ENCODE results near the gene PORCN.

Gene PORCN

GRCh38 chrX:48539345-48540027, 30.7 kb downstream of the PORCN start, which contains the start of gene TBC1D25:
TBC1D25 (plus strand) TSS chrX:48539714; CDS start chrX:48539798, 84 bp downstream.
- H3K4me1 ChIP-seq (ENCODE audit: control insufficient read depth, low read depth, low read length) = no peaks in the 10 kb centered on the region
- no peak within 1 kb of the TSS for H3K27ac ChIP-seq (ENCODE audit: low read depth, low read length)
- H3K4me2 ChIP-seq (ENCODE audit: low read length) = peak within 1 kb of the TSS; percentile 42
- H3K79me1 ChIP-seq (ENCODE audit: low read length) = no peaks in the 10 kb centered on the region
- peak; percentile 99 for DNase-seq
- WGBS (ENCODE audit: extremely low coverage, insufficient coverage, low lambda C conversion rate) = no CpG with 5 or more reads among the region's 59 CpGs
- H2BK5ac ChIP-seq (ENCODE audit: low read length) = no peak within 1 kb of the TSS
- no peak within 1 kb of the TSS for H2BK15ac ChIP-seq (replicated peaks; ENCODE audit: low read depth)
- peak within 1 kb of the TSS; percentile 64 for H3K9ac ChIP-seq (ENCODE audit: low read length)
- H2BK120ac ChIP-seq (ENCODE audit: low read depth, low read length) = no peak within 1 kb of the TSS
- H3K36me3 ChIP-seq (ENCODE audit: control insufficient read depth, insufficient read depth, low read length) = no peaks in the 10 kb centered on the region
- peak within 1 kb of the TSS; percentile 58 for H3K4me3 ChIP-seq (ENCODE audit: low read length)
- no peak within 1 kb of the TSS for H4K5ac ChIP-seq (ENCODE audit: low read length)
- no peak within 1 kb of the TSS for H3K18ac ChIP-seq (ENCODE audit: low read length)
- no peak within 1 kb of the TSS for H4K8ac ChIP-seq (ENCODE audit: low read depth, low read length)
- H3K27me3 ChIP-seq (ENCODE audit: insufficient read depth, low read length, poor library complexity) = no peaks in the 10 kb centered on the region
- no peaks in the 10 kb centered on the region for H3K79me2 ChIP-seq (ENCODE audit: control insufficient read depth, insufficient read depth, low read length)
- H3K56ac ChIP-seq (ENCODE audit: low read length) = peak within 1 kb of the TSS; percentile 86
- no peak within 1 kb of the TSS for H3K23ac ChIP-seq (ENCODE audit: low read length)
- H3K4ac ChIP-seq (ENCODE audit: low read depth, low read length) = no peak within 1 kb of the TSS
- H2AK5ac ChIP-seq (ENCODE audit: low read length) = no peak within 1 kb of the TSS

- H4K5ac ChIP-seq (ENCODE audit: low read length) = no peak overlapping the region
- no peak overlapping the region for H2AK5ac ChIP-seq (ENCODE audit: low read length)
- no peaks in the 10 kb centered on the region for H3K27me3 ChIP-seq (ENCODE audit: insufficient read depth, low read length, poor library complexity)
- no peak overlapping the region for H2BK5ac ChIP-seq (ENCODE audit: low read length)
- H3K18ac ChIP-seq (ENCODE audit: low read length) = no peak overlapping the region
- H2BK15ac ChIP-seq (replicated peaks; ENCODE audit: low read depth) = no peak overlapping the region
- H3K36me3 ChIP-seq (ENCODE audit: control insufficient read depth, insufficient read depth, low read length) = no peaks in the 10 kb centered on the region
- no peak for DNase-seq
- H3K27ac ChIP-seq (ENCODE audit: low read depth, low read length) = no peak overlapping the region
- peak overlapping the region; percentile 64 for H3K9ac ChIP-seq (ENCODE audit: low read length)
- H3K4me3 ChIP-seq (ENCODE audit: low read length) = peak overlapping the region; percentile 58
- H3K79me2 ChIP-seq (ENCODE audit: control insufficient read depth, insufficient read depth, low read length) = no peaks in the 10 kb centered on the region
- no peaks in the 10 kb centered on the region for H3K4me1 ChIP-seq (ENCODE audit: control insufficient read depth, low read depth, low read length)
- H2BK120ac ChIP-seq (ENCODE audit: low read depth, low read length) = no peak overlapping the region
- no CpG with 5 or more reads among the region's 12 CpGs for WGBS (ENCODE audit: extremely low coverage, insufficient coverage, low lambda C conversion rate)
- H3K23ac ChIP-seq (ENCODE audit: low read length) = no peak overlapping the region
- H3K56ac ChIP-seq (ENCODE audit: low read length) = peak overlapping the region; percentile 86
- no peak overlapping the region for H4K8ac ChIP-seq (ENCODE audit: low read depth, low read length)
- H3K79me1 ChIP-seq (ENCODE audit: low read length) = no peaks in the 10 kb centered on the region
- H3K4me2 ChIP-seq (ENCODE audit: low read length) = peak overlapping the region; percentile 42
- H3K4ac ChIP-seq (ENCODE audit: low read depth, low read length) = no peak overlapping the region
Measured at GRCh38 chrX:48540028-48540375, 31.2 kb downstream of the PORCN start.

GRCh38 chrX:48540480-48540879, 31.7 kb downstream of the PORCN start:
- H3K4me1 ChIP-seq (ENCODE audit: control insufficient read depth, low read depth, low read length) = no peaks in the 10 kb centered on the region
- H3K79me1 ChIP-seq (ENCODE audit: low read length) = no peaks in the 10 kb centered on the region
- no CpG with 5 or more reads among the region's 7 CpGs for WGBS (ENCODE audit: extremely low coverage, insufficient coverage, low lambda C conversion rate)
- H3K79me2 ChIP-seq (ENCODE audit: control insufficient read depth, insufficient read depth, low read length) = no peaks in the 10 kb centered on the region
- H3K27me3 ChIP-seq (ENCODE audit: insufficient read depth, low read length, poor library complexity) = no peaks in the 10 kb centered on the region
- no peak overlapping the region for H3K4me2 ChIP-seq (ENCODE audit: low read length)
- H2BK15ac ChIP-seq (replicated peaks; ENCODE audit: low read depth) = no peak overlapping the region
- H3K23ac ChIP-seq (ENCODE audit: low read length) = no peak overlapping the region
- DNase-seq = peak; percentile 22
- no peaks in the 10 kb centered on the region for H3K36me3 ChIP-seq (ENCODE audit: control insufficient read depth, insufficient read depth, low read length)
- no peak overlapping the region for H3K27ac ChIP-seq (ENCODE audit: low read depth, low read length)
- H2AK5ac ChIP-seq (ENCODE audit: low read length) = no peak overlapping the region
- H3K4ac ChIP-seq (ENCODE audit: low read depth, low read length) = no peak overlapping the region
- H3K4me3 ChIP-seq (ENCODE audit: low read length) = no peak overlapping the region
- H3K9ac ChIP-seq (ENCODE audit: low read length) = no peak overlapping the region
- H4K5ac ChIP-seq (ENCODE audit: low read length) = no peak overlapping the region
- no peak overlapping the region for H2BK120ac ChIP-seq (ENCODE audit: low read depth, low read length)
- no peak overlapping the region for H3K56ac ChIP-seq (ENCODE audit: low read length)
- H4K8ac ChIP-seq (ENCODE audit: low read depth, low read length) = no peak overlapping the region
- H3K18ac ChIP-seq (ENCODE audit: low read length) = no peak overlapping the region
- no peak overlapping the region for H2BK5ac ChIP-seq (ENCODE audit: low read length)

GRCh38 chrX:48541140-48541814, 32.5 kb downstream of the PORCN start:
- no peak overlapping the region for H2BK5ac ChIP-seq (ENCODE audit: low read length)

GRCh38 chrX:48548871-48549270, 40.1 kb downstream of the PORCN start:
- no peak overlapping the region for H2AK5ac ChIP-seq (ENCODE audit: low read length)

More at GRCh38 chrX:48541140-48541814, 32.5 kb downstream of the PORCN start:
- Histone ChIP-seq H2AK5ac (ENCODE audit: low read length) (no peak overlapping the region), H3K9ac (ENCODE audit: low read length) (no peak overlapping the region), H2BK120ac (ENCODE audit: low read depth, low read length) (no peak overlapping the region), H3K18ac (ENCODE audit: low read length) (no peak overlapping the region), H3K79me1 (ENCODE audit: low read length) (no peaks in the 10 kb centered on the region), H4K5ac (ENCODE audit: low read length) (no peak overlapping the region), H3K36me3 (ENCODE audit: control insufficient read depth, insufficient read depth, low read length) (no peaks in the 10 kb centered on the region), H3K23ac (ENCODE audit: low read length) (no peak overlapping the region), H3K4ac (ENCODE audit: low read depth, low read length) (no peak overlapping the region), H3K79me2 (ENCODE audit: control insufficient read depth, insufficient read depth, low read length) (no peaks in the 10 kb centered on the region), H3K27ac (ENCODE audit: low read depth, low read length) (no peak overlapping the region), H3K27me3 (ENCODE audit: insufficient read depth, low read length, poor library complexity) (no peaks in the 10 kb centered on the region), H3K4me1 (ENCODE audit: control insufficient read depth, low read depth, low read length) (no peaks in the 10 kb centered on the region), H3K56ac (ENCODE audit: low read length) (no peak overlapping the region), H3K4me2 (ENCODE audit: low read length) (no peak overlapping the region), H3K4me3 (ENCODE audit: low read length) (no peak overlapping the region), H2BK15ac (replicated peaks; ENCODE audit: low read depth) (no peak overlapping the region), H4K8ac (ENCODE audit: low read depth, low read length) (no peak overlapping the region)
- no peak for DNase-seq
- no CpG with 5 or more reads among the region's 10 CpGs for WGBS (ENCODE audit: extremely low coverage, insufficient coverage, low lambda C conversion rate)

More at GRCh38 chrX:48548871-48549270, 40.1 kb downstream of the PORCN start:
- Histone ChIP-seq H3K9ac (ENCODE audit: low read length) (no peak overlapping the region), H3K27ac (ENCODE audit: low read depth, low read length) (no peak overlapping the region), H3K4ac (ENCODE audit: low read depth, low read length) (no peak overlapping the region), H3K4me2 (ENCODE audit: low read length) (no peak overlapping the region), H3K56ac (ENCODE audit: low read length) (no peak overlapping the region), H3K79me1 (ENCODE audit: low read length) (no peaks in the 10 kb centered on the region), H3K18ac (ENCODE audit: low read length) (no peak overlapping the region), H4K8ac (ENCODE audit: low read depth, low read length) (no peak overlapping the region), H3K4me1 (ENCODE audit: control insufficient read depth, low read depth, low read length) (no peaks in the 10 kb centered on the region), H4K5ac (ENCODE audit: low read length) (no peak overlapping the region), H3K23ac (ENCODE audit: low read length) (no peak overlapping the region), H2BK15ac (replicated peaks; ENCODE audit: low read depth) (no peak overlapping the region), H3K27me3 (ENCODE audit: insufficient read depth, low read length, poor library complexity) (no peaks in the 10 kb centered on the region), H3K4me3 (ENCODE audit: low read length) (no peak overlapping the region), H3K36me3 (ENCODE audit: control insufficient read depth, insufficient read depth, low read length) (no peaks in the 10 kb centered on the region), H2BK120ac (ENCODE audit: low read depth, low read length) (no peak overlapping the region), H3K79me2 (ENCODE audit: control insufficient read depth, insufficient read depth, low read length) (no peaks in the 10 kb centered on the region), H2BK5ac (ENCODE audit: low read length) (no peak overlapping the region)
- WGBS (ENCODE audit: extremely low coverage, insufficient coverage, low lambda C conversion rate) = no CpG with 5 or more reads among the region's 3 CpGs
- DNase-seq = no peak

Measured in mesendoderm (in vitro differentiated cells).